BLaER1 treated with 17β-estradiol and CSF1 and Interleukin-3, amounts not matched to agents 10 nM and 100 nM (cell line): Measurements from ENCODE around the gene IER3IP1.
"Not testable (repeated sequence)": the region's sequence is repeated elsewhere in the genome, so short reads cannot be mapped to it uniquely, and the experiment has no call there.

Experiments used
- H3K27ac ChIP-seq, 11 experiments: shearing (Covaris generic); formaldehyde crosslinking; 2 replicates each; pipeline ENCODE4 v1.8.1; 2022
- H3K27me3 ChIP-seq, 11 experiments: shearing (Covaris generic); formaldehyde crosslinking; 2 replicates each; pipeline ENCODE4 v1.8.1; 2022
- H3K36me3 ChIP-seq, 11 experiments: shearing (Covaris generic); formaldehyde crosslinking; 2 replicates each; pipeline ENCODE4 v1.8.1; 2022
- H3K4me1 ChIP-seq, 10 experiments: shearing (Covaris generic); formaldehyde crosslinking; 2 replicates each; pipeline ENCODE4 v1.8.1; 2022
- H3K4me2 ChIP-seq, 11 experiments: shearing (Covaris generic); formaldehyde crosslinking; 2 replicates each; pipeline ENCODE4 v1.8.1; 2022
- H3K4me3 ChIP-seq, 10 experiments: shearing (Covaris generic); formaldehyde crosslinking; 2 replicates each; pipeline ENCODE4 v1.8.1; 2022
- H3K9ac ChIP-seq, 11 experiments: shearing (Covaris generic); formaldehyde crosslinking; 2 replicates each; pipeline ENCODE4 v1.8.1; 2022
- H3K9me3 ChIP-seq, 11 experiments: shearing (Covaris generic); formaldehyde crosslinking; replicated peaks in 1 of 11; 2 replicates each; pipeline ENCODE4 v1.8.1; 2022
- H4K20me1 ChIP-seq, 11 experiments: shearing (Covaris generic); formaldehyde crosslinking; 2 replicates each; pipeline ENCODE4 v1.8.1; 2022
- Cebpa-rat ChIP-seq, 11 experiments: shearing (Covaris generic); IDR thresholded peaks; 2 replicates each; pipeline ENCODE4 v1.8.1; 2022

IER3IP1 gene

GRCh38 chr18:47175898-47176575, at the start of gene IER3IP1:
IER3IP1 (minus strand) TSS chr18:47176364; CDS start chr18:47176277, 87 bp downstream.
- no peak for TF ChIP-seq Cebpa-rat (IDR thresholded peaks at IDR 0.05)
- peak within 1 kb of the TSS; percentile 84 to 93 (median 88) for H3K27ac ChIP-seq
- peaks cover 0 to 36% (median 21%) of the 10 kb centered on the region in 11 experiments; a peak in 15 of 22 replicates for H3K36me3 ChIP-seq
- no peaks in the 10 kb centered on the region for H3K27me3 ChIP-seq
- H3K9me3 ChIP-seq: peaks cover 0 to 7% (median 4%) of the 10 kb centered on the region in 11 experiments; a peak in 15 of 22 replicates
- peak within 1 kb of the TSS; percentile 73 to 91 (median 86) for H3K4me2 ChIP-seq
- peak within 1 kb of the TSS; percentile 87 to 97 (median 93) for H3K9ac ChIP-seq
- peak within 1 kb of the TSS; percentile 83 to 99 (median 92) for H3K4me3 ChIP-seq
- H4K20me1 ChIP-seq: peaks cover 0 to 42% (median 30%) of the 10 kb centered on the region in 11 experiments; a peak in 17 of 22 replicates
- H3K4me1 ChIP-seq: peaks cover 12 to 37% (median 23%) of the 10 kb centered on the region in 10 experiments

GRCh38 chr18:47215554-47216138, 39.5 kb upstream of the IER3IP1 start:
- H3K9me3 ChIP-seq: no peaks in the 10 kb centered on the region
- H3K4me1 ChIP-seq: peaks cover 0 to 4% (median 0%) of the 10 kb centered on the region in 10 experiments; a peak in 3 of 20 replicates
- no peak overlapping the region for H3K4me2 ChIP-seq
- H3K27me3 ChIP-seq: no peaks in the 10 kb centered on the region
- H3K36me3 ChIP-seq: no peaks in the 10 kb centered on the region
- H3K4me3 ChIP-seq: no peak overlapping the region
- H3K9ac ChIP-seq: no peak overlapping the region
- no peaks in the 10 kb centered on the region for H4K20me1 ChIP-seq
- no peak for TF ChIP-seq Cebpa-rat (IDR thresholded peaks at IDR 0.05)
- H3K27ac ChIP-seq: no peak overlapping the region

- Histone ChIP-seq H3K4me2 (no peak overlapping the region), H4K20me1 (no peaks in the 10 kb centered on the region), H3K36me3 (no peaks in the 10 kb centered on the region), H3K4me1 (no peaks in the 10 kb centered on the region), H3K9me3 (no peaks in the 10 kb centered on the region), H3K27me3 (no peaks in the 10 kb centered on the region), H3K4me3 (no peak overlapping the region), H3K9ac (no peak overlapping the region), H3K27ac (no peak overlapping the region)
- TF ChIP-seq Cebpa-rat (IDR thresholded peaks at IDR 0.05): no peak
Observed at GRCh38 chr18:47209171-47209570, 33.0 kb upstream of the IER3IP1 start.

GRCh38 chr18:47206945-47207637, 30.9 kb upstream of the IER3IP1 start:
- Histone ChIP-seq H3K4me3 (no peak overlapping the region), H3K27me3 (no peaks in the 10 kb centered on the region), H4K20me1 (0 out of 22 replicates have a peak, but pooled peaks cover 0 to 3% (median 0%) of the 10 kb centered on the region in 11 experiments), H3K9ac (no peak overlapping the region), H3K9me3 (no peaks in the 10 kb centered on the region), H3K27ac (no peak overlapping the region), H3K4me1 (no peaks in the 10 kb centered on the region), H3K4me2 (no peak overlapping the region), H3K36me3 (no peaks in the 10 kb centered on the region)
- no peak for TF ChIP-seq Cebpa-rat (IDR thresholded peaks at IDR 0.05)

GRCh38 chr18:47204908-47205522, 28.9 kb upstream of the IER3IP1 start:
- H3K4me2 ChIP-seq: no peak overlapping the region
- H3K27me3 ChIP-seq: no peaks in the 10 kb centered on the region
- H3K9ac ChIP-seq: no peak overlapping the region
- no peaks in the 10 kb centered on the region for H3K36me3 ChIP-seq
- H3K4me3 ChIP-seq: no peak overlapping the region
- no peak for TF ChIP-seq Cebpa-rat (IDR thresholded peaks at IDR 0.05)
- no peaks in the 10 kb centered on the region for H3K4me1 ChIP-seq
- no peak overlapping the region for H3K27ac ChIP-seq
- H3K9me3 ChIP-seq: no peaks in the 10 kb centered on the region
- H4K20me1 ChIP-seq: 0 out of 22 replicates have a peak, but pooled peaks cover 0 to 3% (median 0%) of the 10 kb centered on the region in 11 experiments

GRCh38 chr18:47203626-47204464, 27.7 kb upstream of the IER3IP1 start:
- H3K4me1 ChIP-seq: no peaks in the 10 kb centered on the region
- no peak overlapping the region for H3K27ac ChIP-seq
- H4K20me1 ChIP-seq: 0 out of 22 replicates have a peak, but pooled peaks cover 0 to 3% (median 0%) of the 10 kb centered on the region in 11 experiments
- no peak overlapping the region for H3K4me2 ChIP-seq
- H3K4me3 ChIP-seq: no peak overlapping the region
- no peaks in the 10 kb centered on the region for H3K36me3 ChIP-seq
- no peak overlapping the region; a peak in 1 of 22 replicates for H3K9ac ChIP-seq
- TF ChIP-seq Cebpa-rat (IDR thresholded peaks at IDR 0.05): no peak
- H3K9me3 ChIP-seq: 0 out of 22 replicates have a peak, but pooled peaks cover 0 to 3% (median 0%) of the 10 kb centered on the region in 11 experiments
- no peaks in the 10 kb centered on the region for H3K27me3 ChIP-seq

- peak overlapping the region in 8 of 11 experiments; percentile 25 to 62 (median 41); a peak in 11 of 22 replicates for H3K4me2 ChIP-seq
- H3K36me3 ChIP-seq, H3K9ac ChIP-seq, H3K4me3 ChIP-seq, H4K20me1 ChIP-seq, H3K9me3 ChIP-seq, H3K27me3 ChIP-seq: not testable (repeated sequence)
- H3K27ac ChIP-seq: 0 out of 22 replicates have a peak overlapping the region, but pooled peaks of 1 of the 11 experiments have one; percentile 2
- peaks cover 10 to 27% (median 17%) of the 10 kb centered on the region in 10 experiments; a peak in 19 of 20 replicates for H3K4me1 ChIP-seq
Observed at GRCh38 chr18:47195961-47196360, 19.8 kb upstream of the IER3IP1 start.

- H3K4me1 ChIP-seq: peaks cover 10 to 27% (median 17%) of the 10 kb centered on the region in 10 experiments; a peak in 19 of 20 replicates
- H3K36me3 ChIP-seq: no peaks in the 10 kb centered on the region
- peaks cover 0 to 18% (median 11%) of the 10 kb centered on the region in 11 experiments; a peak in 14 of 22 replicates for H3K9me3 ChIP-seq
- H3K4me2 ChIP-seq: peak overlapping the region in 1 of 11 experiments; percentile 15; a peak in 2 of 22 replicates
- TF ChIP-seq Cebpa-rat (IDR thresholded peaks at IDR 0.05): no peak
- no peak overlapping the region for H3K4me3 ChIP-seq
- H3K27me3 ChIP-seq: no peaks in the 10 kb centered on the region
- H4K20me1 ChIP-seq: no peaks in the 10 kb centered on the region
- H3K27ac ChIP-seq: no peak overlapping the region
- no peak overlapping the region for H3K9ac ChIP-seq
Observed at GRCh38 chr18:47191961-47192360, 15.8 kb upstream of the IER3IP1 start.
